ENCODE results near the gene CC2D2A.

CC2D2A gene

DNA sequence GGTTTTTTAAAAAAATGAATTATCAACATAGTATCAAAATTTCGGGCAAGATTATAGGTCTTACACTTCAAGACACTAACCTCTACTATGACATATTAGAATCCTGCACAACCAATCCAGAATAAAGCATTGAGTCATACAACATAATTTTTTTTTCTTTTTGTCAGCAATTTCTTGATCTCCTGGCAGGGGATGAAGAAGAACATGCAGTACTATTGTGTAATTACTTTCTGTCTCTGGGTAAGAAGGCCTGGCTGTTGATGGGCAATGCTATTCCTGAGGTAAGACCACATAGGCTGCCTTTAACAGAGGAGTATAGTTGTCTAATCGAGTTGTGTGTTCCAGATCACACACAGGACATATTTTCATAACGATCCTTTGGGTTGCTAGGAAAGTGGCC, 118.0 kb downstream of the CC2D2A start:
- TF ChIP-seq, protein P1, sequence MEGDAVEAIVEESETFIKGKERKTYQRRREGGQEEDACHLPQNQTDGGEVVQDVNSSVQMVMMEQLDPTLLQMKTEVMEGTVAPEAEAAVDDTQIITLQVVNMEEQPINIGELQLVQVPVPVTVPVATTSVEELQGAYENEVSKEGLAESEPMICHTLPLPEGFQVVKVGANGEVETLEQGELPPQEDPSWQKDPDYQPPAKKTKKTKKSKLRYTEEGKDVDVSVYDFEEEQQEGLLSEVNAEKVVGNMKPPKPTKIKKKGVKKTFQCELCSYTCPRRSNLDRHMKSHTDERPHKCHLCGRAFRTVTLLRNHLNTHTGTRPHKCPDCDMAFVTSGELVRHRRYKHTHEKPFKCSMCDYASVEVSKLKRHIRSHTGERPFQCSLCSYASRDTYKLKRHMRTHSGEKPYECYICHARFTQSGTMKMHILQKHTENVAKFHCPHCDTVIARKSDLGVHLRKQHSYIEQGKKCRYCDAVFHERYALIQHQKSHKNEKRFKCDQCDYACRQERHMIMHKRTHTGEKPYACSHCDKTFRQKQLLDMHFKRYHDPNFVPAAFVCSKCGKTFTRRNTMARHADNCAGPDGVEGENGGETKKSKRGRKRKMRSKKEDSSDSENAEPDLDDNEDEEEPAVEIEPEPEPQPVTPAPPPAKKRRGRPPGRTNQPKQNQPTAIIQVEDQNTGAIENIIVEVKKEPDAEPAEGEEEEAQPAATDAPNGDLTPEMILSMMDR (IDR thresholded peaks at IDR 0.05; ENCODE audit: extremely low read depth, insufficient read depth, missing control alignments) = no peak
- in situ Hi-C loops (cut with MboI; ENCODE audit: low pct_unique_long_range_greater_than_20kb, low sequenced_read_pairs, unreplicated experiment) = no loop called here
- no peak for DNase-seq (ENCODE audit: low spot score)

- DNase-seq (ENCODE audit: low spot score) = no peak
- in situ Hi-C loops (cut with MboI; ENCODE audit: low pct_unique_long_range_greater_than_20kb, low sequenced_read_pairs, unreplicated experiment) = no loop called here
- TF ChIP-seq, protein P1 (IDR thresholded peaks at IDR 0.05; ENCODE audit: extremely low read depth, insufficient read depth, missing control alignments) = no peak
Observed at GRCh38 chr4:15592799-15593198, 123.1 kb downstream of the CC2D2A start.

GRCh38 chr4:15598644-15599043, 129.0 kb downstream of the CC2D2A start:
- TF ChIP-seq, protein P1 (IDR thresholded peaks at IDR 0.05; ENCODE audit: extremely low read depth, insufficient read depth, missing control alignments) = no peak
- in situ Hi-C loops (cut with MboI; ENCODE audit: low pct_unique_long_range_greater_than_20kb, low sequenced_read_pairs, unreplicated experiment) = no loop called here
- no peak for DNase-seq (ENCODE audit: low spot score)

DNA sequence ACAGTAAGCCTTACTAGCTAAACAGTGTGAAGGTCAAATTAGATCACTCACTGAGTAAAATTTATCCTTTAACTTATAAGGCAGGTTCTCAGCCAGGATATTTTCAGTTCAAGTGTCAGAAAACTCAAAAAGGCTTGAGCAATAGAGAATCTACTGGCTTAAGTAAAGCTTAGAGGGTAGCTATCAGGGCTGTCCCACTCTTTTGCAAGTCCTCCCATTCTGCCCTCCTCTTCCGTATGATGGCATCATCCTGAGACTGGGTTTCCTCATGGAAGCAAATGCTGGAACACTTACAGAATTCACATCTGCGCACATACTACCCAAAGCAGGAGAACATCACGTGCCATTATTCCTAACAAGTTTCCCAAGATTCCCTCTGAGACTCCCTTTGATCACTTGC, 130.5 kb downstream of the CC2D2A start:
- in situ Hi-C loops (cut with MboI; ENCODE audit: low pct_unique_long_range_greater_than_20kb, low sequenced_read_pairs, unreplicated experiment) = no loop called here
- DNase-seq (ENCODE audit: low spot score) = no peak
- TF ChIP-seq, protein P1 (IDR thresholded peaks at IDR 0.05; ENCODE audit: extremely low read depth, insufficient read depth, missing control alignments) = no peak

- in situ Hi-C loops (cut with MboI; ENCODE audit: low pct_unique_long_range_greater_than_20kb, low sequenced_read_pairs, unreplicated experiment) = no loop called here
- no peak for DNase-seq (ENCODE audit: low spot score)
- TF ChIP-seq, protein P1 (IDR thresholded peaks at IDR 0.05; ENCODE audit: extremely low read depth, insufficient read depth, missing control alignments) = no peak
Observed at GRCh38 chr4:15601862-15602261, 132.2 kb downstream of the CC2D2A start.

DNA sequence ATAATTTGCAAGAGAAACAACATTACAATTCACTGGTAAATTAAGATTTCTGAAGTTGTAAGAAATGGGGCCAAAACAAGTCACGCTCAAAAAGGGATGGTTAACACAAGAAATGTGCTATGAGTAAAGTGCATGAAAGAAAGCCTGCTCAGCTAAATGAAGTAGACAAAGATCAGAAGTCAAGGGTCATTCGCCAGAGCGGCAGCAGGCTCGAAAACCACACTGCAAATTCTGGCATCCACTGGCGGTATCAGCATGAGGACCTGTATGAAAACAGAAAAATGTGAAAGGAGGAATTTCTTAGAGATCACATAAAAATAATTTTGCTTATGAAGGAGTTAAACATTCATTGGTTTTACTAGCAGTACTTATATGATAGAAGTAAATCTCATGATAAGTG, 135.9 kb downstream of the CC2D2A start:
- TF ChIP-seq, protein P1 (IDR thresholded peaks at IDR 0.05; ENCODE audit: extremely low read depth, insufficient read depth, missing control alignments) = no peak
- no peak for DNase-seq (ENCODE audit: low spot score)
- in situ Hi-C loops (cut with MboI; ENCODE audit: low pct_unique_long_range_greater_than_20kb, low sequenced_read_pairs, unreplicated experiment) = no loop called here

DNA sequence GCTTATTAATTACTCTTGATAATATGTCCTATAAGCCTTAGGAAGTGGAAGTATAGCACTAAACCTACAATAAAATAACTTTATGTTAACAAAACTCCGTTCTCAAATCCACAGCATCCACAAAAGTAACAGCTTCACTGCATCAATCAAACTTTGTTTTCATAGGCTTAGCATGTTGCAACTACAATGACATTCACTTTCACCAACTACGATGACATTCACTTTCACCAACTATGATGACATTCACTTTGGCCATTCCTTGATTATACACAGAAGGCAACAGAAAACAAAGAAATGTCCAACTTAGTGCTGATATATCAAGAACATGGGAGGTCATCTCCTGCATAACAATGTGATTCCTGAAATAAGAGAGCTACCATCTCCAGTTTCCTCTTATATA, 141.2 kb downstream of the CC2D2A start:
- TF ChIP-seq, protein P1 (IDR thresholded peaks at IDR 0.05; ENCODE audit: extremely low read depth, insufficient read depth, missing control alignments) = no peak
- in situ Hi-C loops (cut with MboI; ENCODE audit: low pct_unique_long_range_greater_than_20kb, low sequenced_read_pairs, unreplicated experiment) = no loop called here
- DNase-seq (ENCODE audit: low spot score) = no peak
